ENCODE measurements around the gene TWIST2. TPM values are rescaled to one million over a fixed set of nuclear protein-coding genes. Genes with fewer than 3 reads are reported as not detected.
A peak's percentile ranks its signal among the peaks of the same experiment; 100 is the strongest.

Gene TWIST2
- total RNA-seq, 1 donor from 2014 or later, result 8.4 TPM

- DNase-seq (no peak), ATAC-seq (no peak)
- no peak overlapping the region for H3K4me3 ChIP-seq
- intact Hi-C loops (cut with DNase I), result no loop called here
- H3K27ac ChIP-seq, result no peak overlapping the region
- peaks cover 43% of the 10 kb centered on the region for H3K4me1 ChIP-seq
- no peaks in the 10 kb centered on the region for H3K9me3 ChIP-seq
- no peak for TF ChIP-seq CTCF (IDR thresholded peaks at IDR 0.05)
- H3K27me3 ChIP-seq (ENCODE audit: low read depth), result no peaks in the 10 kb centered on the region
- H3K36me3 ChIP-seq, result no peaks in the 10 kb centered on the region
Measured at GRCh38 chr2:238862701-238863100, 14.8 kb downstream of the TWIST2 start.

GRCh38 chr2:238863231-238863630, 15.3 kb downstream of the TWIST2 start:
- Histone ChIP-seq H3K27me3 (ENCODE audit: low read depth) (no peaks in the 10 kb centered on the region), H3K36me3 (no peaks in the 10 kb centered on the region), H3K9me3 (no peaks in the 10 kb centered on the region), H3K4me3 (no peak overlapping the region), H3K27ac (no peak overlapping the region), H3K4me1 (peaks cover 48% of the 10 kb centered on the region)
- ATAC-seq, result no peak
- DNase-seq, result no peak
- intact Hi-C loops (cut with DNase I), result no loop called here
- TF ChIP-seq CTCF (IDR thresholded peaks at IDR 0.05), result no peak

GRCh38 chr2:238863749-238864206, 15.9 kb downstream of the TWIST2 start:
- H3K4me3 ChIP-seq, result no peak overlapping the region
- H3K9me3 ChIP-seq, result no peaks in the 10 kb centered on the region
- no peak for TF ChIP-seq CTCF (IDR thresholded peaks at IDR 0.05)
- intact Hi-C loops (cut with DNase I), result no loop called here
- H3K27me3 ChIP-seq (ENCODE audit: low read depth), result no peaks in the 10 kb centered on the region
- H3K27ac ChIP-seq, result peak overlapping the region; percentile 80
- ATAC-seq (no peak), DNase-seq (no peak)
- H3K36me3 ChIP-seq, result no peaks in the 10 kb centered on the region
- H3K4me1 ChIP-seq, result peaks cover 53% of the 10 kb centered on the region

- DNase-seq (peak; percentile 87), ATAC-seq (peak; percentile 93 to 96)
- TF ChIP-seq CTCF (IDR thresholded peaks at IDR 0.05), result no peak
- intact Hi-C loops (cut with DNase I), result no loop called here
- peak overlapping the region; percentile 80 for H3K27ac ChIP-seq
- H3K27me3 ChIP-seq (ENCODE audit: low read depth), result no peaks in the 10 kb centered on the region
- H3K4me3 ChIP-seq, result peak overlapping the region; percentile 37
- peaks cover 58% of the 10 kb centered on the region for H3K4me1 ChIP-seq
- H3K36me3 ChIP-seq, result no peaks in the 10 kb centered on the region
- no peaks in the 10 kb centered on the region for H3K9me3 ChIP-seq
Measured at GRCh38 chr2:238864207-238865014, 16.5 kb downstream of the TWIST2 start.

- H3K4me1 ChIP-seq, result peaks cover 62% of the 10 kb centered on the region
- no peaks in the 10 kb centered on the region for H3K27me3 ChIP-seq (ENCODE audit: low read depth)
- intact Hi-C loops (cut with DNase I), result no loop called here
- H3K27ac ChIP-seq, result peak overlapping the region; percentile 80
- TF ChIP-seq CTCF (IDR thresholded peaks at IDR 0.05), result no peak
- no peaks in the 10 kb centered on the region for H3K36me3 ChIP-seq
- H3K9me3 ChIP-seq, result no peaks in the 10 kb centered on the region
- DNase-seq (no peak), ATAC-seq (no peak)
- peak overlapping the region; percentile 37 for H3K4me3 ChIP-seq
Measured at GRCh38 chr2:238865015-238865719, 17.3 kb downstream of the TWIST2 start.
